PC-3 (cell line): ENCODE measurements around the gene C17orf67. TPM values are rescaled to one million over a fixed set of nuclear protein-coding genes. Genes with fewer than 3 reads are reported as not detected.

Source experiments
- ATAC-seq: fragments of 200-7000 bp; cut with Tn5 transposase; 2 replicates; pipeline ENCODE4 v1.9.1; 2020; ENCODE audit warnings: mild to moderate bottlenecking, moderate library complexity
- BruUV-seq: library from RNA; stranded (reverse); fragments of 400-500 nt; replicated peaks from 2 replicates; lab custom pipeline; 2021; lab: Mats Ljungman, UMichigan
- CTCF ChIA-PET: fragments of 300-600 bp; sonication (Branson Sonifier 250); formaldehyde crosslinking; loops from one replicate; lab custom pipeline; 2022; ENCODE audit warnings: antibody characterized with exemption; lab: Charles Lee
- POLR2A ChIA-PET: fragments of 300-600 bp; sonication (Branson Sonifier 250); formaldehyde crosslinking; loops from one replicate; lab custom pipeline; 2022; ENCODE audit warnings: antibody characterized with exemption; ENCODE audit not compliant: unreplicated experiment; lab: Charles Lee
- DNase-seq: peaks from one replicate; pipeline ENCODE4 v3.0.0-alpha.2; 2015
- H2AFZ ChIP-seq: fragments of 300-600 bp; sonication (generic); 2 replicates; pipeline ENCODE4 v1.6.0; 2016; ENCODE audit warnings: antibody characterized with exemption, low read length
- H3F3A ChIP-seq: fragments of 300-600 bp; sonication (generic); one replicate; pipeline ENCODE4 v1.6.0; 2017; ENCODE audit warnings: antibody characterized with exemption, low read length, control low read depth, mild to moderate bottlenecking; ENCODE audit not compliant: unreplicated experiment
- H3K27ac ChIP-seq: fragments of 300-600 bp; sonication (generic); 2 replicates; pipeline ENCODE4 v1.5.1; 2016; ENCODE audit warnings: mild to moderate bottlenecking, low read length
- H3K27me3 ChIP-seq: fragments of 300-600 bp; sonication (generic); 2 replicates; pipeline ENCODE4 v1.6.1; 2016; ENCODE audit warnings: low read length, mixed read lengths
- H3K36me3 ChIP-seq: fragments of 300-600 bp; sonication (generic); 2 replicates; pipeline ENCODE4 v1.6.1; 2016; ENCODE audit warnings: low read depth, mixed run types, low read length, mixed read lengths
- H3K4me1 ChIP-seq: fragments of 300-600 bp; sonication (generic); 2 replicates; pipeline ENCODE4 v1.5.1; 2016; ENCODE audit warnings: low read length; ENCODE audit not compliant: insufficient read depth
- H3K4me2 ChIP-seq: fragments of 300-600 bp; sonication (generic); 2 replicates; pipeline ENCODE4 v1.6.0; 2016; ENCODE audit warnings: low read length
- H3K4me3 ChIP-seq: fragments of 300-600 bp; sonication (generic); 2 replicates; pipeline ENCODE4 v1.5.1; 2016; ENCODE audit warnings: mild to moderate bottlenecking, low read length, mixed read lengths
- H3K79me2 ChIP-seq: fragments of 300-600 bp; sonication (generic); 2 replicates; pipeline ENCODE4 v1.6.1; 2017; ENCODE audit warnings: low read length, mixed read lengths
- H3K9ac ChIP-seq: fragments of 300-600 bp; sonication (generic); 2 replicates; pipeline ENCODE4 v1.6.0; 2016; ENCODE audit warnings: mild to moderate bottlenecking, low read length
- H3K9me2 ChIP-seq: fragments of 300-600 bp; sonication (generic); replicated peaks from 2 replicates; pipeline ENCODE4 v1.6.1; 2016; ENCODE audit warnings: mixed run types, low read length, mixed read lengths
- H3K9me3 ChIP-seq: fragments of 300-600 bp; sonication (generic); 2 replicates; pipeline ENCODE4 v1.6.1; 2016; ENCODE audit warnings: low read length, mixed read lengths
- H4K20me1 ChIP-seq: fragments of 300-600 bp; sonication (generic); 2 replicates; pipeline ENCODE4 v1.6.1; 2016; ENCODE audit warnings: low read length, mixed read lengths
- CTCF ChIP-seq: fragments of 300-600 bp; sonication (generic); conservative IDR thresholded peaks from 2 replicates; pipeline ENCODE4 v1.5.1; 2017; ENCODE audit warnings: antibody characterized with exemption, low read depth, mild to moderate bottlenecking, low read length
- EZH2 ChIP-seq: fragments of 300-600 bp; sonication (generic); IDR thresholded peaks from one replicate; pipeline ENCODE4 v1.6.1; 2017; ENCODE audit warnings: antibody characterized with exemption, mild to moderate bottlenecking, low read length; ENCODE audit not compliant: unreplicated experiment
- EZH2phosphoT487 ChIP-seq: fragments of 300-600 bp; sonication (generic); IDR thresholded peaks from 2 replicates; pipeline ENCODE4 v1.6.1; 2018; ENCODE audit warnings: mild to moderate bottlenecking, antibody characterized with exemption, low read length, borderline replicate concordance
- intact Hi-C: fragments of 100-400 bp; cut with micrococcal nuclease; formaldehyde crosslinking; loops from 2 replicates; pipeline ENCODE4 v1.9.0; 2023
- total RNA-seq: library from RNA; depleted of rRNA; stranded (reverse); fragments of >200 nt; gene quantifications from 2 replicates; pipeline ENCODE4 v1.2.3, GENCODE V29; 2014

C17orf67 gene
- total RNA-seq, 1 experiment from 2014 or later, result 4.4 TPM

- ATAC-seq (no peak), DNase-seq (peak; percentile 21)
- TF ChIP-seq EZH2phosphoT487, result no peak
- TF ChIP-seq EZH2, result no peak
- no peak for TF ChIP-seq CTCF
- Histone ChIP-seq H4K20me1 (no peaks in the 10 kb centered on the region), H3K9me2 (no peaks in the 10 kb centered on the region), H2AFZ (no peak overlapping the region), H3K9me3 (no peaks in the 10 kb centered on the region), H3K4me1 (no peaks in the 10 kb centered on the region), H3K36me3 (peaks cover 5% of the 10 kb centered on the region; the same call in 1 of the 2 replicates), H3K27ac (no peak overlapping the region), H3K79me2 (no peaks in the 10 kb centered on the region), H3K4me3 (no peak overlapping the region), H3K27me3 (no peaks in the 10 kb centered on the region), H3K4me2 (no peak overlapping the region), H3F3A (no peaks in the 10 kb centered on the region), H3K9ac (no peak overlapping the region)
- ChIA-PET POLR2A (no interaction called here), CTCF (no interaction called here)
- intact Hi-C loops, result no loop called here
- no TSS peak for BruUV-seq
These were observed 36.4 kb upstream of the C17orf67 start for GRCh38 chr17:56870081-56870651.

GRCh38 chr17:56868716-56869115, 35.0 kb upstream of the C17orf67 start:
- H2AFZ ChIP-seq, result no peak overlapping the region
- H3K4me3 ChIP-seq, result no peak overlapping the region
- ATAC-seq, result no peak
- no peak overlapping the region for H3K4me2 ChIP-seq
- no peak overlapping the region for H3K27ac ChIP-seq
- H3K9ac ChIP-seq, result no peak overlapping the region
- H3K4me1 ChIP-seq, result no peaks in the 10 kb centered on the region
- no peaks in the 10 kb centered on the region for H4K20me1 ChIP-seq
- no peaks in the 10 kb centered on the region for H3K9me3 ChIP-seq
- DNase-seq, result no peak
- no peaks in the 10 kb centered on the region for H3K27me3 ChIP-seq
- intact Hi-C loops, result no loop called here
- no peaks in the 10 kb centered on the region for H3K79me2 ChIP-seq
- TF ChIP-seq EZH2 (no peak), EZH2phosphoT487 (no peak), CTCF (no peak)
- H3K9me2 ChIP-seq, result no peaks in the 10 kb centered on the region
- POLR2A ChIA-PET, result no interaction called here
- CTCF ChIA-PET, result interaction anchor here (0.6 kb wide), 1 partner anchor 26 kb away, joined by 3 read pairs; no protein-coding TSS in a partner anchor
- H3F3A ChIP-seq, result no peaks in the 10 kb centered on the region
- H3K36me3 ChIP-seq, result peaks cover 13% of the 10 kb centered on the region
- BruUV-seq, result no TSS peak

- Histone ChIP-seq H2AFZ (no peak overlapping the region), H3K4me3 (no peak overlapping the region), H3K4me1 (no peaks in the 10 kb centered on the region), H3K9me2 (no peaks in the 10 kb centered on the region), H3K79me2 (no peaks in the 10 kb centered on the region), H3K27ac (no peak overlapping the region), H3K27me3 (no peaks in the 10 kb centered on the region), H3F3A (no peaks in the 10 kb centered on the region), H3K9ac (no peak overlapping the region), H4K20me1 (no peaks in the 10 kb centered on the region), H3K36me3 (peaks cover 13% of the 10 kb centered on the region), H3K4me2 (no peak overlapping the region), H3K9me3 (no peaks in the 10 kb centered on the region)
- ATAC-seq (peak; percentile 52), DNase-seq (no peak)
- POLR2A ChIA-PET, result no interaction called here
- CTCF ChIA-PET, result interaction anchor here (0.6 kb wide), 1 partner anchor 25 kb away, joined by 3 read pairs; no protein-coding TSS in a partner anchor
- intact Hi-C loops, result no loop called here
- TF ChIP-seq EZH2phosphoT487, result no peak
- TF ChIP-seq CTCF, result no peak
- TF ChIP-seq EZH2, result no peak
- BruUV-seq, result no TSS peak
These were observed 34.2 kb upstream of the C17orf67 start for GRCh38 chr17:56867948-56868376.
